Right lung (tissue), 5 donors: Measurements from ENCODE around the gene CCDC177. TPM values are rescaled to one million over a fixed set of nuclear protein-coding genes. Genes with fewer than 3 reads are reported as not detected.
A peak's percentile ranks its signal among the peaks of the same experiment; 100 is the strongest.

Experiments used
- DNase-seq, 2 donors: peaks; one replicate each; pipeline ENCODE4 v3.0.0-alpha.2; 2013
- polyA plus RNA-seq, 5 donors: library from polyadenylated mRNA; unstranded; fragments of 120-200 nt; gene quantifications; one replicate each; pipeline versions ENCODE4 v1.2.1 to v1.2.3, GENCODE V29; 2013; ENCODE audit warnings: inconsistent platforms in 1 of 5, low replicate concordance in 1 of 5; ENCODE audit not compliant: insufficient read length in 5 of 5, insufficient read depth in 1 of 5

CCDC177 gene
- polyA plus RNA-seq, 5 donors: not detected

- DNase-seq: no peak
Observed at GRCh38 chr14:69567563-69567962, 7.1 kb downstream of the CCDC177 start.

- no peak for DNase-seq
Observed at GRCh38 chr14:69561893-69562292, 12.8 kb downstream of the CCDC177 start.

- no peak for DNase-seq
Observed at GRCh38 chr14:69560826-69561225, 13.8 kb downstream of the CCDC177 start.

- no peak for DNase-seq
Observed at GRCh38 chr14:69559581-69560011, 15.1 kb downstream of the CCDC177 start.

GRCh38 chr14:69558774-69559173 is 15.9 kb downstream of the CCDC177 start:
- DNase-seq: no peak

- peak in 1 of 2 donors; percentile 41 for DNase-seq
Observed at GRCh38 chr14:69554500-69554899, 20.2 kb downstream of the CCDC177 start.

GRCh38 chr14:69553252-69553651 is 21.4 kb downstream of the CCDC177 start:
- DNase-seq: no peak

- no peak for DNase-seq
Observed at GRCh38 chr14:69551511-69551910, 23.2 kb downstream of the CCDC177 start.

- no peak for DNase-seq
Observed at GRCh38 chr14:69548566-69548965, 26.1 kb downstream of the CCDC177 start.

GRCh38 chr14:69547701-69548348 is 26.8 kb downstream of the CCDC177 start:
- no peak for DNase-seq

- no peak for DNase-seq
Observed at GRCh38 chr14:69543341-69544115, 31.1 kb downstream of the CCDC177 start.

- no peak for DNase-seq
Observed at GRCh38 chr14:69542311-69542710, 32.4 kb downstream of the CCDC177 start.

- no peak for DNase-seq
Observed at GRCh38 chr14:69540654-69541335, 33.9 kb downstream of the CCDC177 start.

- DNase-seq: peak in 1 of 2 donors; percentile 24
Observed at GRCh38 chr14:69539631-69540410, 34.9 kb downstream of the CCDC177 start.

GRCh38 chr14:69538766-69539165 is 35.9 kb downstream of the CCDC177 start:
- DNase-seq: no peak

GRCh38 chr14:69537900-69538299 is 36.8 kb downstream of the CCDC177 start:
- no peak for DNase-seq

- DNase-seq: no peak
Observed at GRCh38 chr14:69536971-69537370, 37.7 kb downstream of the CCDC177 start.

- no peak for DNase-seq
Observed at GRCh38 chr14:69535230-69535848, 39.3 kb downstream of the CCDC177 start.

GRCh38 chr14:69532561-69533340 is 41.9 kb downstream of the CCDC177 start:
- DNase-seq: no peak

GRCh38 chr14:69531135-69531534 is 43.5 kb downstream of the CCDC177 start:
- no peak for DNase-seq

GRCh38 chr14:69530095-69530494 is 44.6 kb downstream of the CCDC177 start:
- DNase-seq: no peak
